Nephron (organoid): ENCODE measurements around the gene GNG3.
"Not testable (repeated sequence)": the region's sequence is repeated elsewhere in the genome, so short reads cannot be mapped to it uniquely, and the experiment has no call there.

Experiments
- H3K27ac Mint-ChIP-seq, 3 experiments: 2 replicates each; pipeline ENCODE4 v1.8.0; 2020; ENCODE audit warnings: mixed read lengths in 3 of 3, mild to moderate bottlenecking in 2 of 3, moderate library complexity in 1 of 3
- H3K27me3 Mint-ChIP-seq: 2 replicates; pipeline ENCODE4 v1.8.0; 2021; ENCODE audit warnings: low read depth, mild to moderate bottlenecking, moderate library complexity, mixed read lengths
- H3K36me3 Mint-ChIP-seq: 2 replicates; pipeline ENCODE4 v1.8.0; 2020; ENCODE audit warnings: low read depth, mixed read lengths
- H3K4me1 Mint-ChIP-seq: 2 replicates; pipeline ENCODE4 v1.8.0; 2020; ENCODE audit warnings: mixed read lengths
- H3K4me3 Mint-ChIP-seq, 3 experiments: 2 replicates each; pipeline ENCODE4 v1.8.0; 2020; ENCODE audit warnings: mild to moderate bottlenecking in 3 of 3, mixed read lengths in 3 of 3, moderate library complexity in 2 of 3
- H3K9me3 Mint-ChIP-seq: 2 replicates; pipeline ENCODE4 v1.8.0; 2020; ENCODE audit warnings: mixed read lengths
- CTCF ChIP-seq, 3 experiments: fragments of 200-600 bp; sonication (generic); IDR thresholded peaks; one replicate each; pipeline ENCODE4 v1.5.0; 2021; ENCODE audit warnings: antibody characterized with exemption in 3 of 3; ENCODE audit not compliant: unreplicated experiment in 3 of 3

Gene GNG3

GRCh38 chr11:62726915-62727164, 19.4 kb downstream of the GNG3 start:
- no peak for TF ChIP-seq CTCF (IDR thresholded peaks at IDR 0.05; ENCODE audit: unreplicated experiment in 3 of 3)
- Mint-ChIP-seq H3K9me3 (no peaks in the 10 kb centered on the region), H3K27ac (peak overlapping the region in 2 of 3 experiments; percentile 98 to 100), H3K4me1 (peaks cover 44% of the 10 kb centered on the region), H3K4me3 (peak overlapping the region; percentile 87 to 98 (median 91)), H3K36me3 (peaks cover 34% of the 10 kb centered on the region), H3K27me3 (no peaks in the 10 kb centered on the region)

- Mint-ChIP-seq H3K9me3 (no peaks in the 10 kb centered on the region), H3K36me3 (peaks cover 29% of the 10 kb centered on the region), H3K27ac (peak within 1 kb of the TSS; percentile 98 to 100 (median 99)), H3K4me3 (peak within 1 kb of the TSS; percentile 87 to 98 (median 91)), H3K4me1 (peaks cover 40% of the 10 kb centered on the region), H3K27me3 (no peaks in the 10 kb centered on the region)
- TF ChIP-seq CTCF (IDR thresholded peaks at IDR 0.05; ENCODE audit: unreplicated experiment in 3 of 3), result no peak
Measured at GRCh38 chr11:62727165-62727871, 19.8 kb downstream of the GNG3 start, which contains the start of gene HNRNPUL2. TSS of gene HNRNPUL2 (minus strand) at chr11:62727457. CDS start at chr11:62727156, 301 bp downstream.

GRCh38 chr11:62727872-62728170, 20.3 kb downstream of the GNG3 start:
- Mint-ChIP-seq H3K27ac (peak overlapping the region; percentile 98 to 100 (median 99)), H3K4me3 (peak overlapping the region; percentile 87 to 98 (median 91)), H3K36me3 (peaks cover 24% of the 10 kb centered on the region), H3K27me3 (no peaks in the 10 kb centered on the region), H3K4me1 (peaks cover 40% of the 10 kb centered on the region), H3K9me3 (no peaks in the 10 kb centered on the region)
- no peak for TF ChIP-seq CTCF (IDR thresholded peaks at IDR 0.05; ENCODE audit: unreplicated experiment in 3 of 3)

- no peak for TF ChIP-seq CTCF (IDR thresholded peaks at IDR 0.05; ENCODE audit: unreplicated experiment in 3 of 3)
- H3K4me1 Mint-ChIP-seq, result peaks cover 39% of the 10 kb centered on the region
- H3K36me3 Mint-ChIP-seq, result peaks cover 24% of the 10 kb centered on the region
- peak within 1 kb of the TSS; percentile 98 to 100 (median 99) for H3K27ac Mint-ChIP-seq
- H3K27me3 Mint-ChIP-seq, result no peaks in the 10 kb centered on the region
- H3K4me3 Mint-ChIP-seq, result peak within 1 kb of the TSS; percentile 87 to 98 (median 91)
- H3K9me3 Mint-ChIP-seq, result no peaks in the 10 kb centered on the region
Measured at GRCh38 chr11:62728171-62728988, 20.9 kb downstream of the GNG3 start, which contains the start of gene TTC9C. TSS of gene TTC9C (plus strand) at chr11:62728486. CDS start at chr11:62728849, 363 bp downstream.

- not testable (repeated sequence) for H3K27me3 Mint-ChIP-seq, H3K9me3 Mint-ChIP-seq
- H3K27ac Mint-ChIP-seq, result peak overlapping the region in 2 of 3 experiments; percentile 29 to 68
- H3K4me3 Mint-ChIP-seq, result peak overlapping the region; percentile 87 to 98 (median 91)
- H3K36me3 Mint-ChIP-seq, result peaks cover 16% of the 10 kb centered on the region
- H3K4me1 Mint-ChIP-seq, result peaks cover 24% of the 10 kb centered on the region
Measured at GRCh38 chr11:62730076-62730475, 22.6 kb downstream of the GNG3 start.

- Mint-ChIP-seq H3K27me3 (no peaks in the 10 kb centered on the region), H3K27ac (no peak overlapping the region), H3K4me1 (peaks cover 14% of the 10 kb centered on the region), H3K4me3 (peak overlapping the region in 1 of 3 experiments; percentile 42), H3K9me3 (no peaks in the 10 kb centered on the region), H3K36me3 (peaks cover 20% of the 10 kb centered on the region)
- TF ChIP-seq CTCF (IDR thresholded peaks at IDR 0.05; ENCODE audit: unreplicated experiment in 3 of 3), result peak in 1 of 3 experiments; percentile 29
Measured at GRCh38 chr11:62732830-62733229, 25.4 kb downstream of the GNG3 start.
